PC-9 (cell line): Measurements from ENCODE around the gene SLCO4A1.

Experiments
- CTCF ChIP-seq: fragments of 200-600 bp; sonication (generic); conservative IDR thresholded peaks from 2 replicates; pipeline ENCODE4 v1.6.1; 2017; ENCODE audit warnings: mixed run types, antibody characterized with exemption, mild to moderate bottlenecking, moderate library complexity
- EZH2 ChIP-seq: fragments of 200-600 bp; sonication (generic); IDR thresholded peaks from 2 replicates; pipeline ENCODE4 v1.8.0; 2017; ENCODE audit warnings: antibody characterized with exemption, low read depth

- TF ChIP-seq CTCF, result no peak
- no peak for TF ChIP-seq EZH2
These were observed 17.4 kb downstream of the SLCO4A1 start for GRCh38 chr20:62659488-62660239.
